ENCODE data around the gene ANO3.
A peak's percentile ranks its signal among the peaks of the same experiment; 100 is the strongest.
"Not testable (repeated sequence)": the region's sequence is repeated elsewhere in the genome, so short reads cannot be mapped to it uniquely, and the experiment has no call there.

ANO3 gene

GRCh38 chr11:26632691-26633159, 300.8 kb downstream of the ANO3 start:
- DNase-seq: no peak

- DNase-seq: not testable (repeated sequence)
Measured at GRCh38 chr11:26643314-26643713, 311.4 kb downstream of the ANO3 start.

- DNase-seq: peak; percentile 64 to 89 (median 85)
Measured at GRCh38 chr11:26649884-26650283, 318.0 kb downstream of the ANO3 start.

GRCh38 chr11:26651916-26652315, 320.0 kb downstream of the ANO3 start:
- peak in 1 of 3 experiments; percentile 30 for DNase-seq

- no peak for DNase-seq
Measured at GRCh38 chr11:26655287-26655686, 323.4 kb downstream of the ANO3 start.

GRCh38 chr11:26662916-26663315, 331.0 kb downstream of the ANO3 start:
- no peak for DNase-seq

- DNase-seq: no peak
Measured at GRCh38 chr11:26665036-26665435, 333.1 kb downstream of the ANO3 start.

GRCh38 chr11:26665946-26666345, 334.0 kb downstream of the ANO3 start:
- DNase-seq: no peak

- no peak for DNase-seq
Measured at GRCh38 chr11:26675233-26675928, 343.5 kb downstream of the ANO3 start.

- DNase-seq: no peak
Measured at GRCh38 chr11:26676641-26677040, 344.7 kb downstream of the ANO3 start.

GRCh38 chr11:26677566-26677965, 345.6 kb downstream of the ANO3 start:
- no peak for DNase-seq

- no peak for DNase-seq
Measured at GRCh38 chr11:26687351-26687750, 355.4 kb downstream of the ANO3 start.

GRCh38 chr11:26688701-26689100, 356.8 kb downstream of the ANO3 start:
- no peak for DNase-seq

GRCh38 chr11:26696330-26696729, 364.4 kb downstream of the ANO3 start:
- peak in 2 of 3 experiments; percentile 35 to 70 for DNase-seq

- DNase-seq: no peak
Measured at GRCh38 chr11:26698224-26698623, 366.3 kb downstream of the ANO3 start.

- DNase-seq: peak in 1 of 3 experiments; percentile 23
Measured at GRCh38 chr11:26700574-26701235, 368.8 kb downstream of the ANO3 start.

- no peak for DNase-seq
Measured at GRCh38 chr11:26702406-26702805, 370.5 kb downstream of the ANO3 start.

GRCh38 chr11:26703411-26704191, 371.7 kb downstream of the ANO3 start:
- no peak for DNase-seq

- no peak for DNase-seq
Measured at GRCh38 chr11:26704249-26704648, 372.3 kb downstream of the ANO3 start.

- no peak for DNase-seq
Measured at GRCh38 chr11:26706181-26706580, 374.3 kb downstream of the ANO3 start.

GRCh38 chr11:26708736-26709456, 377.0 kb downstream of the ANO3 start:
- no peak for DNase-seq

- no peak for DNase-seq
Measured at GRCh38 chr11:26710489-26710888, 378.6 kb downstream of the ANO3 start.

GRCh38 chr11:26712497-26712896, 380.6 kb downstream of the ANO3 start:
- DNase-seq: no peak
